ENCODE data around the gene TPRX1. TPM values are rescaled to one million over a fixed set of nuclear protein-coding genes. Genes with fewer than 3 reads are reported as not detected.
"Not testable (repeated sequence)": the region's sequence is repeated elsewhere in the genome, so short reads cannot be mapped to it uniquely, and the experiment has no call there.

TPRX1 gene
- total and polyA plus RNA-seq, 8 donors, result not detected

DNA sequence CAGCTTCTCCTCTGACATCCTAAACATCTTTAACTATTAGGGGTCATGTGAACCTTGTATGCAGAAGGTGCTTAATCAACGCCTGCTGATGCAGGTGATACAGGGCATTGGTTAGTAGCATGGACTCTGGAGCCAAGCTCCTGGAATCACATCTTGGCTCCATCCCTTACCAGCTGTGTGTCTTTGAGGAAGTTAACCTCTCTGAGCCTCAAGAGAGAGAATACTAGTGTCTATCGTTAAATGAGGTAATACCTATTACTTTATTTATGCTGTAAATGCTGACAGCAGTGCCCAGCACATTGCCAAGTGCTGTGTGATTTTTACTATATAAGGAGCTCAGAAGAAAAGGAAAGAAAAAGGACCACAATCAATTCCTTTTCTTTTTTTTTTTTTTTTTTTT is 37.0 kb downstream of the TPRX1 start:
- H3K27me3 ChIP-seq, result no peaks in the 10 kb centered on the region
- no peak overlapping the region for H3K27ac ChIP-seq
- no peaks in the 10 kb centered on the region for H3K4me1 ChIP-seq
- DNase-seq (no peak), ATAC-seq (no peak)
- intact Hi-C loops (cut with DNase I), result no loop called here
- no peak overlapping the region for H3K4me3 ChIP-seq
- no peaks in the 10 kb centered on the region for H3K36me3 ChIP-seq
- no peaks in the 10 kb centered on the region for H3K9me3 ChIP-seq
- TF ChIP-seq, protein P1, sequence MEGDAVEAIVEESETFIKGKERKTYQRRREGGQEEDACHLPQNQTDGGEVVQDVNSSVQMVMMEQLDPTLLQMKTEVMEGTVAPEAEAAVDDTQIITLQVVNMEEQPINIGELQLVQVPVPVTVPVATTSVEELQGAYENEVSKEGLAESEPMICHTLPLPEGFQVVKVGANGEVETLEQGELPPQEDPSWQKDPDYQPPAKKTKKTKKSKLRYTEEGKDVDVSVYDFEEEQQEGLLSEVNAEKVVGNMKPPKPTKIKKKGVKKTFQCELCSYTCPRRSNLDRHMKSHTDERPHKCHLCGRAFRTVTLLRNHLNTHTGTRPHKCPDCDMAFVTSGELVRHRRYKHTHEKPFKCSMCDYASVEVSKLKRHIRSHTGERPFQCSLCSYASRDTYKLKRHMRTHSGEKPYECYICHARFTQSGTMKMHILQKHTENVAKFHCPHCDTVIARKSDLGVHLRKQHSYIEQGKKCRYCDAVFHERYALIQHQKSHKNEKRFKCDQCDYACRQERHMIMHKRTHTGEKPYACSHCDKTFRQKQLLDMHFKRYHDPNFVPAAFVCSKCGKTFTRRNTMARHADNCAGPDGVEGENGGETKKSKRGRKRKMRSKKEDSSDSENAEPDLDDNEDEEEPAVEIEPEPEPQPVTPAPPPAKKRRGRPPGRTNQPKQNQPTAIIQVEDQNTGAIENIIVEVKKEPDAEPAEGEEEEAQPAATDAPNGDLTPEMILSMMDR (IDR thresholded peaks at IDR 0.05), result no peak

DNA sequence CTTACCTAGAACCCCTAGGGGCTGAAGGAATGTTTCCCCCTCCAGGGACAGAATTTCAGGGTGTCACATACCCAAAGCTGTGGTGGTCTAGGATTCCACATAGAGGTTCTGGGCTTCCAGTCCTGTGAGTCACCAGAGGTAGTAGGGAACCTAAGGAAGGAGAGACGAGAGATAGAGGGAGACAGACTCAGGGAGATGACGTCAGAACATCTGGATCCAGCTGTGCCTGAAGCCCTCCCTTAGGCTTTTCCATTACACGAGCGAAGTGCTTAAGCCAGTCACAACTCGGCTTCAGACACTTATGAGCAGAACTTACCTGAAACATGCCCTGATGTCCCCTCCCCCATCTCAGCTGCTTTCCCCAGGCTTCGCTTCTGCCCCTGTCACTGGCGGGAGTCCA is 37.7 kb downstream of the TPRX1 start:
- intact Hi-C loops (cut with DNase I), result no loop called here
- H3K4me1 ChIP-seq, result no peaks in the 10 kb centered on the region
- no peaks in the 10 kb centered on the region for H3K27me3 ChIP-seq
- ATAC-seq, result no peak
- H3K36me3 ChIP-seq, result no peaks in the 10 kb centered on the region
- H3K9me3 ChIP-seq, result no peaks in the 10 kb centered on the region
- H3K27ac ChIP-seq, result no peak overlapping the region
- TF ChIP-seq, protein P1 (IDR thresholded peaks at IDR 0.05), result no peak
- no peak overlapping the region for H3K4me3 ChIP-seq
- no peak for DNase-seq

- Histone ChIP-seq H3K27ac (no peak overlapping the region), H3K27me3 (no peaks in the 10 kb centered on the region), H3K4me3 (no peak overlapping the region), H3K9me3 (no peaks in the 10 kb centered on the region), H3K4me1 (no peaks in the 10 kb centered on the region), H3K36me3 (no peaks in the 10 kb centered on the region)
- DNase-seq, result no peak
- no peak for ATAC-seq
- intact Hi-C loops (cut with DNase I), result no loop called here
- TF ChIP-seq, protein P1 (IDR thresholded peaks at IDR 0.05), result no peak
These were observed 38.1 kb downstream of the TPRX1 start for GRCh38 chr19:47766359-47766620.

GRCh38 chr19:47765523-47766358 is 38.6 kb downstream of the TPRX1 start:
- Histone ChIP-seq H3K27me3 (no peaks in the 10 kb centered on the region), H3K27ac (no peak overlapping the region), H3K36me3 (no peaks in the 10 kb centered on the region), H3K9me3 (no peaks in the 10 kb centered on the region), H3K4me1 (no peaks in the 10 kb centered on the region), H3K4me3 (no peak overlapping the region)
- TF ChIP-seq, protein P1 (IDR thresholded peaks at IDR 0.05), result peak; percentile 64 to 73
- peak in 3 of 4 donors; percentile 46 to 87 (median 69) for DNase-seq
- ATAC-seq, result peak; percentile 78
- intact Hi-C loops (cut with DNase I), result no loop called here

DNA sequence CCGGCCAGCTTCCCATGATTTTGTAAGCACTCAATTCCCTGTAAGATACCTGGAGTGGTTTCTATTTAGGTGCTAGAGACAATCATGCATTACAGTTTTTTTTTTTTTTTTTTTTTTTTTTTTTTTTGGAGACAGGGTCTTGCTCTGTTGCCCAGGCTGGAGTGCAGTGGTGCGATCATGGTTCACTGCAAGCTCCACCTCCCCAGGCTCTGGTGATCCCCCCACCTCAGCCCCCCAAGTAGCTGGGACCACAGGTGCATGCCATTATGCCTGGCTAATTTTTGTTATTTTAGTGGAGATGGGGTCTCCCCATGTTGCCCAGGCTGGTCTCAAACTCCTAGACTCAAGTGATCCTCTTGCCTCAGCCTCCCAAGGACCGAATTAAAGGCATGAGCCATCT is 39.6 kb downstream of the TPRX1 start:
- H3K4me3 ChIP-seq; H3K36me3 ChIP-seq; H3K4me1 ChIP-seq; H3K27ac ChIP-seq; DNase-seq; intact Hi-C loops (cut with DNase I); H3K9me3 ChIP-seq; H3K27me3 ChIP-seq; ATAC-seq: not testable (repeated sequence)
